Measurements from ENCODE around the gene MBOAT2.

DNA sequence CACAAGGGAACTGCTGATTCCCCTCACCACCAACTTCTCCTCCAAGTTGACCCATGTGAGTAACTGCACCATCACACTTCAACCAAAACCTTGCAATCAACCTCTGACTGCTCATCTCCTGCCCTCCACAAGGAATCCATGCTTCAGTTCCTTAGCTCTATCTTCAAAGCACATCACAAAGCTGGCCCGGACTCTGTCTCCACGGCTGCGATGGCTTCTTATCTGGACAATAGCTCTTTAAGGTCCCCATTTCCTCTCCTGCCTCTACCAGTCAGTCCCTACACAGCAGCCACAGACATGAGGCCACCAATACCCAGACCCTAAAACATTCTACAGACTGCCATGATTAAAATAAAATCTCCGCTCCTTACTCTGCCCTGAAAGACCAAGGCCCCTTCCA lies 25.7 kb downstream of the MBOAT2 start:
- TF ChIP-seq EZH2phosphoT487 (IDR thresholded peaks at IDR 0.05; ENCODE audit: insufficient read depth, low read depth) (no peak), EZH2 (IDR thresholded peaks at IDR 0.05; ENCODE audit: insufficient read depth, poor library complexity, severe bottlenecking) (no peak)
